Neural progenitor cell (in vitro differentiated cells): Measurements from ENCODE around the gene FIBCD1.

Source experiments
- EZH2phosphoT487 ChIP-seq: fragments of 200-600 bp; sonication (generic); IDR thresholded peaks from 2 replicates; pipeline ENCODE4 v1.6.1; 2017; ENCODE audit warnings: antibody characterized with exemption
- TF ChIP-seq, protein P1 (sequence below): fragments of 200-600 bp; sonication (generic); IDR thresholded peaks from 2 replicates; pipeline ENCODE4 v1.5.1; 2017; ENCODE audit warnings: antibody characterized with exemption, mild to moderate bottlenecking

DNA sequence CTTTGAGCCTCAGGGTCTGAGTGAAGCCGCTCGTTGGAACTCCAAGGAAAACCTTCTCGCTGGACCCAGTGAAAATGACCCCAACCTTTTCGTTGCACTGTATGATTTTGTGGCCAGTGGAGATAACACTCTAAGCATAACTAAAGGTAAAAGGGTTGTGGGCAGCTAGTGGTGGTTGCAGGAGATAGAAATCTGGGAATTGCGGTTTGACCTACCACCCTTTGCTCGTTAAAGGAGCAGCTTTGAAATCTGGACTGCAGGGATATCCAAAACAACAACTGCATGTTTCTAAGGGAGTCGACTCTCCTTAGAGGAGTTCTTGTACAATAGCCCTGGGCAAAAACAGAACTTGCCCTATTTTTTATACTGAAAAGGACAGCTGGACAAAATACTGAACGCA is 85.0 kb downstream of the FIBCD1 start:
- TF ChIP-seq, protein P1, sequence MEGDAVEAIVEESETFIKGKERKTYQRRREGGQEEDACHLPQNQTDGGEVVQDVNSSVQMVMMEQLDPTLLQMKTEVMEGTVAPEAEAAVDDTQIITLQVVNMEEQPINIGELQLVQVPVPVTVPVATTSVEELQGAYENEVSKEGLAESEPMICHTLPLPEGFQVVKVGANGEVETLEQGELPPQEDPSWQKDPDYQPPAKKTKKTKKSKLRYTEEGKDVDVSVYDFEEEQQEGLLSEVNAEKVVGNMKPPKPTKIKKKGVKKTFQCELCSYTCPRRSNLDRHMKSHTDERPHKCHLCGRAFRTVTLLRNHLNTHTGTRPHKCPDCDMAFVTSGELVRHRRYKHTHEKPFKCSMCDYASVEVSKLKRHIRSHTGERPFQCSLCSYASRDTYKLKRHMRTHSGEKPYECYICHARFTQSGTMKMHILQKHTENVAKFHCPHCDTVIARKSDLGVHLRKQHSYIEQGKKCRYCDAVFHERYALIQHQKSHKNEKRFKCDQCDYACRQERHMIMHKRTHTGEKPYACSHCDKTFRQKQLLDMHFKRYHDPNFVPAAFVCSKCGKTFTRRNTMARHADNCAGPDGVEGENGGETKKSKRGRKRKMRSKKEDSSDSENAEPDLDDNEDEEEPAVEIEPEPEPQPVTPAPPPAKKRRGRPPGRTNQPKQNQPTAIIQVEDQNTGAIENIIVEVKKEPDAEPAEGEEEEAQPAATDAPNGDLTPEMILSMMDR: no peak
- no peak for TF ChIP-seq EZH2phosphoT487
